Measurements from ENCODE around the gene TBC1D9B.
"Not testable (repeated sequence)": the region's sequence is repeated elsewhere in the genome, so short reads cannot be mapped to it uniquely, and the experiment has no call there.

TBC1D9B gene

DNA sequence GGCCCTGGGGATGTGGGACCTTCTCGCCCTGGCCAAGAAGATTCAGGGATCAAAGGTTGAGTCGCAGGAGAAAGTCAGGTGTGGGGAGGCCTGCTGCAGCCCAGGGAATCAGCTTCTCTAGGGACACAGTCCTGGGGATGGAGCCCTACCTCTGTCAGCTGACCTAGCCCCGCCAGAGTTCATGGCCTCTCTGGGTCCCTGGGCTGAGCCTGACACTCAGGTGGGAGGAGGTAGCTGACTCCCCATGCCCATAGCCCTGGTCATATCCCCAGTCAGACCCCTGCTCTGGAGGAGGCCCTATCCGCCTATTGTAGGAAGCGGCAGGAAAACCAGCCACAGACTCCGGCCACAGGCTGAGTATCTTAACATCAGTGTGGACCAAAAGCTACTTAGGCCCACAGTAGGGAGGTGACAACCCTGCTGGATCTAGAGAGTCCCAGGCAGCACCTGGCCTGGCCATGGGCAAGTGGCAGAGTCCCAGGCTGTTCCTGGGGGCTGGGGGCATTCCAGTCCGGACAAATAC lies 34.0 kb downstream of the TBC1D9B start:
- H3K36me3 ChIP-seq (ENCODE audit: insufficient read depth, low read length), result peaks cover 5% of the 10 kb centered on the region; the same call in 1 of the 2 replicates

GRCh38 chr5:179872828-179873575 lies 34.7 kb downstream of the TBC1D9B start:
- Histone ChIP-seq H4K20me1 (ENCODE audit: insufficient read depth, low read length, poor library complexity, severe bottlenecking) (no peaks in the 10 kb centered on the region), H3K9me3 (ENCODE audit: insufficient read depth, low read depth, low read length) (no peaks in the 10 kb centered on the region), H3K27me3 (ENCODE audit: insufficient read depth, low read length, poor library complexity, severe bottlenecking) (no peaks in the 10 kb centered on the region), H3K9ac (ENCODE audit: low read depth, low read length, poor library complexity, severe bottlenecking) (no peak overlapping the region), H3K4me2 (ENCODE audit: low read depth, low read length, poor library complexity, severe bottlenecking) (no peak overlapping the region), H2AFZ (ENCODE audit: low read length) (no peak overlapping the region), H3K36me3 (ENCODE audit: insufficient read depth, low read length) (peaks cover 5% of the 10 kb centered on the region; the same call in 1 of the 2 replicates), H3F3A (ENCODE audit: low read depth) (no peaks in the 10 kb centered on the region), H3K9me2 (replicated peaks; ENCODE audit: low read depth, low read length) (no peaks in the 10 kb centered on the region), H3K4me1 (ENCODE audit: insufficient read depth, low read length, poor library complexity, severe bottlenecking) (no peaks in the 10 kb centered on the region), H3K4me3 (ENCODE audit: low read length, poor library complexity, severe bottlenecking) (no peak overlapping the region), H3K79me2 (ENCODE audit: insufficient read depth, low read length) (no peaks in the 10 kb centered on the region)
- TF ChIP-seq EZH2phosphoT487 (IDR thresholded peaks at IDR 0.05; ENCODE audit: borderline replicate concordance), result no peak
- no peak for TF ChIP-seq CTCF (conservative IDR thresholded peaks at IDR 0.05; ENCODE audit: low read length)

More for the DNA sequence above, 34.0 kb downstream of the TBC1D9B start:
- Histone ChIP-seq H3F3A (ENCODE audit: low read depth) (no peaks in the 10 kb centered on the region), H3K4me3 (ENCODE audit: low read length, poor library complexity, severe bottlenecking) (no peak overlapping the region), H3K9ac (ENCODE audit: low read depth, low read length, poor library complexity, severe bottlenecking) (no peak overlapping the region), H3K27me3 (ENCODE audit: insufficient read depth, low read length, poor library complexity, severe bottlenecking) (no peaks in the 10 kb centered on the region), H3K9me2 (replicated peaks; ENCODE audit: low read depth, low read length) (no peaks in the 10 kb centered on the region), H3K4me2 (ENCODE audit: low read depth, low read length, poor library complexity, severe bottlenecking) (no peak overlapping the region), H3K79me2 (ENCODE audit: insufficient read depth, low read length) (no peaks in the 10 kb centered on the region), H3K9me3 (ENCODE audit: insufficient read depth, low read depth, low read length) (no peaks in the 10 kb centered on the region), H4K20me1 (ENCODE audit: insufficient read depth, low read length, poor library complexity, severe bottlenecking) (no peaks in the 10 kb centered on the region), H3K4me1 (ENCODE audit: insufficient read depth, low read length, poor library complexity, severe bottlenecking) (no peaks in the 10 kb centered on the region), H2AFZ (ENCODE audit: low read length) (no peak overlapping the region)
- no peak for TF ChIP-seq CTCF (conservative IDR thresholded peaks at IDR 0.05; ENCODE audit: low read length)
- no peak for TF ChIP-seq EZH2phosphoT487 (IDR thresholded peaks at IDR 0.05; ENCODE audit: borderline replicate concordance)

DNA sequence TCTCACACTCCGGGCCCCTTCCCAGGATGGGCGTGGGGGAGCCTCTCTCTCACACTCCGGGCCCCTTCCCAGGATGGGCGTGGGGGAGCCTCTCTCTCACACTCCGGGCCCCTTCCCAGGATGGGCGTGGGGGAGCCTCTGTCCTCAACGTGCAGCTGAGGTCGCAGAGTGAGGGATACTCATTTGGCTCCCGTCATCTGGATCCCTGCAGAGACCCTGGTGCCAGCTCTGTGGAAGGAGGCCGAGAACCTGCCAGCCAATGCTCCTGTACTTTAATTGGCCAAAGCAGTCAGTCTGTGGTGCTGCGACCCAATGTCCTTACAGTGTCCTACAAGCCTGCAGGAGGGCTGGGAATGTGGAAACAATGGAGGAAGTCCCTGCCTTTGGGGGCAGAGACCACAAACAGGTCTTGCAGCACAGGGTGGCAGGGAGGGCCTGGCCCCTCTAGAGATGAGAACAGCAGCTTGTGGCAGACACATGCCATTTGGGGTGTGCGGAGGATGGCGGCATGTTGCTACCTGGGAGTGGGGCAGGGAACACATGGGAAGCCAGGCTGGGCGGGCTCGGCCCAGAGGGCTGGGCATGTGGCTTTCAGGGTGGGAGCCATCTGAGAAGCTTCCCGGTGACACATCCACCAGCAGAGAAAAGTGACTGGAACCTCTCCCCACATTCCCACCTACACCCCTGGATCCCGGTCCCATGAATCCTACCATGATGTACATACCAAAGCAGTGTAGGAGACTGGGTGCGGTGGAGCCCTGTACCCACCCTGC lies 35.5 kb downstream of the TBC1D9B start:
- H2AFZ ChIP-seq (ENCODE audit: low read length), result no peak overlapping the region
- no peak overlapping the region for H3K9ac ChIP-seq (ENCODE audit: low read depth, low read length, poor library complexity, severe bottlenecking)
- no peak overlapping the region for H3K4me3 ChIP-seq (ENCODE audit: low read length, poor library complexity, severe bottlenecking)
- H4K20me1 ChIP-seq (ENCODE audit: insufficient read depth, low read length, poor library complexity, severe bottlenecking), result no peaks in the 10 kb centered on the region
- H3K9me2 ChIP-seq (replicated peaks; ENCODE audit: low read depth, low read length), result no peaks in the 10 kb centered on the region
- H3F3A ChIP-seq (ENCODE audit: low read depth), result no peaks in the 10 kb centered on the region
- H3K36me3 ChIP-seq (ENCODE audit: insufficient read depth, low read length), result peaks cover 5% of the 10 kb centered on the region; the same call in 1 of the 2 replicates
- no peak for TF ChIP-seq CTCF (conservative IDR thresholded peaks at IDR 0.05; ENCODE audit: low read length)
- no peak for TF ChIP-seq EZH2phosphoT487 (IDR thresholded peaks at IDR 0.05; ENCODE audit: borderline replicate concordance)
- no peaks in the 10 kb centered on the region for H3K4me1 ChIP-seq (ENCODE audit: insufficient read depth, low read length, poor library complexity, severe bottlenecking)
- no peaks in the 10 kb centered on the region for H3K79me2 ChIP-seq (ENCODE audit: insufficient read depth, low read length)
- H3K9me3 ChIP-seq (ENCODE audit: insufficient read depth, low read depth, low read length), result no peaks in the 10 kb centered on the region
- H3K4me2 ChIP-seq (ENCODE audit: low read depth, low read length, poor library complexity, severe bottlenecking), result no peak overlapping the region
- no peaks in the 10 kb centered on the region for H3K27me3 ChIP-seq (ENCODE audit: insufficient read depth, low read length, poor library complexity, severe bottlenecking)

DNA sequence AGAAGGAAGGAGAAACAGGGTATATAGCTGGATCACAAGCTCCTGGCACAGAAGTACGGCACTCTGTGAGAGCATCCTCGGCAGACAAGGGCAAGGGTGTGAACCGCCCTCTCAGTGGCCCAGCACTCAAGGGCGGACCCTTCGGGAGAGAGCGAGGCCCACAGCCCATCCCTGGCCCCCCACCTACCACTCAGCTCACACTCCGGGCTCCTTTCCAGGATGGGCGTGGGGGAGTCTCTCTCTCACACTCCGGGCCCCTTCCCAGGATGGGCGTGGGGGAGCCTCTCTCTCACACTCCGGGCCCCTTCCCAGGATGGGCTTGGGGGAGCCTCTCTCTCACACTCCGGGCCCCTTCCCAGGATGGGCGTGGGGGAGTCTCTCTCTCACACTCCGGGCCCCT lies 36.2 kb downstream of the TBC1D9B start:
- H3K4me2 ChIP-seq (ENCODE audit: low read depth, low read length, poor library complexity, severe bottlenecking); H3F3A ChIP-seq (ENCODE audit: low read depth); H3K4me1 ChIP-seq (ENCODE audit: insufficient read depth, low read length, poor library complexity, severe bottlenecking); H2AFZ ChIP-seq (ENCODE audit: low read length); H3K4me3 ChIP-seq (ENCODE audit: low read length, poor library complexity, severe bottlenecking); H3K9me2 ChIP-seq (replicated peaks; ENCODE audit: low read depth, low read length); H4K20me1 ChIP-seq (ENCODE audit: insufficient read depth, low read length, poor library complexity, severe bottlenecking); H3K9ac ChIP-seq (ENCODE audit: low read depth, low read length, poor library complexity, severe bottlenecking); H3K79me2 ChIP-seq (ENCODE audit: insufficient read depth, low read length); H3K27me3 ChIP-seq (ENCODE audit: insufficient read depth, low read length, poor library complexity, severe bottlenecking); H3K9me3 ChIP-seq (ENCODE audit: insufficient read depth, low read depth, low read length); H3K36me3 ChIP-seq (ENCODE audit: insufficient read depth, low read length): not testable (repeated sequence)

Measured in Loucy (cell line).